K562 (cell line): ENCODE results near the gene DCLK1.

Experiments used
- CHAMP1 ChIP-seq: fragments of 450-650 bp; IDR thresholded peaks from 2 replicates; pipeline ENCODE4 v1.6.1; 2016; ENCODE audit warnings: mild to moderate bottlenecking
- ETV1 ChIP-seq: fragments of 450-650 bp; conservative IDR thresholded peaks from 2 replicates; pipeline ENCODE4 v1.6.1; 2016; ENCODE audit warnings: missing genetic modification characterization, control low read depth, low read depth, missing compliant biosample characterization
- FOXP4 ChIP-seq: sonication (generic); formaldehyde crosslinking; IDR thresholded peaks from 2 replicates; pipeline ENCODE4 v1.8.0; 2022; ENCODE audit warnings: mild to moderate bottlenecking, missing genetic modification reagents, borderline replicate concordance
- JUND ChIP-seq, 2 experiments: IDR thresholded peaks; 2 replicates in 1 of 2; 3 replicates in 1 of 2; pipeline ENCODE4 v1.6.1; 2011; ENCODE audit warnings: borderline replicate concordance in 2 of 2, low read depth in 2 of 2, low read length in 2 of 2, improper control_type of control experiment in 1 of 2, missing biosample characterization in 1 of 2, missing genetic modification characterization in 1 of 2, missing genetic modification reagents in 1 of 2
- L3MBTL2 ChIP-seq: fragments of 450-650 bp; IDR thresholded peaks from 2 replicates; pipeline ENCODE4 v1.6.1; 2016; ENCODE audit warnings: mild to moderate bottlenecking, moderate library complexity
- POLR2A ChIP-seq: fragments of 450-650 bp; conservative IDR thresholded peaks from 2 replicates; pipeline ENCODE4 v1.6.1; 2016
- STAG1 ChIP-seq: sonication (generic); formaldehyde crosslinking; IDR thresholded peaks from 2 replicates; pipeline ENCODE4 v1.5.0; 2020; ENCODE audit warnings: missing genetic modification reagents, borderline replicate concordance
- XRCC5 ChIP-seq: fragments of 200-400 bp; formaldehyde crosslinking; IDR thresholded peaks from 2 replicates; pipeline ENCODE4 v1.6.1; 2017; ENCODE audit warnings: low read depth, mild to moderate bottlenecking, low read length
- ZNF143 ChIP-seq: sonication (generic); formaldehyde crosslinking; IDR thresholded peaks from 2 replicates; pipeline ENCODE4 v1.9.0; 2022; ENCODE audit warnings: mild to moderate bottlenecking, missing genetic modification reagents
- ZNF24 ChIP-seq: fragments of 450-650 bp; IDR thresholded peaks from 2 replicates; pipeline ENCODE4 v1.6.1; 2016
- TF ChIP-seq, protein P1 (sequence below), 2 experiments: IDR thresholded peaks; 2 replicates each; pipeline ENCODE4 v1.6.1; 2011; ENCODE audit warnings: borderline replicate concordance in 1 of 2, control low read depth in 1 of 2, low read depth in 1 of 2, low read length in 1 of 2, mild to moderate bottlenecking in 1 of 2, mixed read lengths in 1 of 2, moderate library complexity in 1 of 2; ENCODE audit not compliant: insufficient read depth in 1 of 2, insufficient read length in 1 of 2, poor library complexity in 1 of 2, severe bottlenecking in 1 of 2; ENCODE audit errors: extremely low read depth in 1 of 2

DNA sequence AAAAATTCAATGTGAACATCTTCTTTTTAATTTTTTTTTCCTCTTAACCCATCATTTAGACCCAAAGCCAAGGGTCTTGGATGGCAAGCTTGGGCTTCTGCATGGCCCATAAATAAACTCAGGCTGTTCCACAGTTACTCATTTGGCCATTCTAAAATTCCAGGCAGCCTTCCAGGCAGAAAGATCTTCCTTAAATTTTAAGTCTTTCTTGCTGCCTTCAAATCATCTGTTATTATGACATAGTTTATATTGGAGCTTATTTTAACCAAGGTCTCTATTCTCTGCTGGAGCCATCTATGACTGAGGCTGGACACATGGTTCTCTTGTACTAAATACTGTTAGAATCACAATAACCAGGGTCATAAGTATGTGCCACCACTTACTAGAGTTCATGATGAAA, 337.4 kb downstream of the DCLK1 start:
- no peak for TF ChIP-seq ETV1
- no peak for TF ChIP-seq CHAMP1
- no peak for TF ChIP-seq JUND (IDR thresholded peaks at IDR 0.05; ENCODE audit: borderline replicate concordance, low read depth, low read length)
- TF ChIP-seq JUND (tag; IDR thresholded peaks at IDR 0.05; ENCODE audit: borderline replicate concordance, low read depth, low read length): no peak
- no peak for TF ChIP-seq STAG1 (CRISPR knock-in tag)
- TF ChIP-seq, protein P1, sequence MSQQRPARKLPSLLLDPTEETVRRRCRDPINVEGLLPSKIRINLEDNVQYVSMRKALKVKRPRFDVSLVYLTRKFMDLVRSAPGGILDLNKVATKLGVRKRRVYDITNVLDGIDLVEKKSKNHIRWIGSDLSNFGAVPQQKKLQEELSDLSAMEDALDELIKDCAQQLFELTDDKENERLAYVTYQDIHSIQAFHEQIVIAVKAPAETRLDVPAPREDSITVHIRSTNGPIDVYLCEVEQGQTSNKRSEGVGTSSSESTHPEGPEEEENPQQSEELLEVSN (IDR thresholded peaks at IDR 0.05; ENCODE audit: borderline replicate concordance in 1 of 2, extremely low read depth in 1 of 2, insufficient read depth in 1 of 2, insufficient read length in 1 of 2, low read depth in 1 of 2, low read length in 1 of 2, poor library complexity in 1 of 2, severe bottlenecking in 1 of 2): no peak
- TF ChIP-seq ZNF143 (CRISPR knock-in tag): no peak
- TF ChIP-seq ZNF24: no peak
- TF ChIP-seq FOXP4: no peak
- no peak for TF ChIP-seq POLR2A
- no peak for TF ChIP-seq XRCC5
- no peak for TF ChIP-seq L3MBTL2
